Neural progenitor cell (in vitro differentiated cells): Measurements from ENCODE around the gene HPS6.

ENCODE experiments used
- EZH2 ChIP-seq: fragments of 200-600 bp; sonication (generic); IDR thresholded peaks from 2 replicates; pipeline ENCODE4 v1.6.1; 2017; ENCODE audit warnings: antibody characterized with exemption, mild to moderate bottlenecking, moderate library complexity
- TF ChIP-seq, protein P1 (sequence below): fragments of 200-600 bp; sonication (generic); IDR thresholded peaks from 2 replicates; pipeline ENCODE4 v1.5.1; 2017; ENCODE audit warnings: antibody characterized with exemption, mild to moderate bottlenecking

DNA sequence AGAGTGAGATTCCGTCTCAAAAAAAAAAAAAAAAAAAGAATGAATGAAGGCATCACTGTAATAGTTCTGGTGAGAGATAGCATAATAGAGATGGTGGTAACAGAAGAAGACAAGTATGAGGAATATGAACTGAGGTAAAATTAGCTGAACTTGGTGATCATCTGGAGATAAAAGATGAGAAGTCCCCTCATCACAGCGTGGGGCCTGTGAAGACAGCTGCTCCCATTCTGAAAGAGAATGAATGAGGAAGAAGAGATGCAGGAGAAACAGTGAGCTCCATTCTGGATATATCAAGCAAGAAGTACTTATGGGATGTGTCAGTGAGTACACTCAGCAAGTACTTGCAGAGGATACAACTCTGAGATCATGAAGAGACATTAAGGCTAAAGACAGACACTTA lies 37.9 kb upstream of the HPS6 start:
- TF ChIP-seq, protein P1, sequence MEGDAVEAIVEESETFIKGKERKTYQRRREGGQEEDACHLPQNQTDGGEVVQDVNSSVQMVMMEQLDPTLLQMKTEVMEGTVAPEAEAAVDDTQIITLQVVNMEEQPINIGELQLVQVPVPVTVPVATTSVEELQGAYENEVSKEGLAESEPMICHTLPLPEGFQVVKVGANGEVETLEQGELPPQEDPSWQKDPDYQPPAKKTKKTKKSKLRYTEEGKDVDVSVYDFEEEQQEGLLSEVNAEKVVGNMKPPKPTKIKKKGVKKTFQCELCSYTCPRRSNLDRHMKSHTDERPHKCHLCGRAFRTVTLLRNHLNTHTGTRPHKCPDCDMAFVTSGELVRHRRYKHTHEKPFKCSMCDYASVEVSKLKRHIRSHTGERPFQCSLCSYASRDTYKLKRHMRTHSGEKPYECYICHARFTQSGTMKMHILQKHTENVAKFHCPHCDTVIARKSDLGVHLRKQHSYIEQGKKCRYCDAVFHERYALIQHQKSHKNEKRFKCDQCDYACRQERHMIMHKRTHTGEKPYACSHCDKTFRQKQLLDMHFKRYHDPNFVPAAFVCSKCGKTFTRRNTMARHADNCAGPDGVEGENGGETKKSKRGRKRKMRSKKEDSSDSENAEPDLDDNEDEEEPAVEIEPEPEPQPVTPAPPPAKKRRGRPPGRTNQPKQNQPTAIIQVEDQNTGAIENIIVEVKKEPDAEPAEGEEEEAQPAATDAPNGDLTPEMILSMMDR, result no peak
- TF ChIP-seq EZH2, result no peak
